HG03108 (cell line): Measurements from ENCODE around the gene PLCG1.
"Not testable (repeated sequence)": the region's sequence is repeated elsewhere in the genome, so short reads cannot be mapped to it uniquely, and the experiment has no call there.

Experiments
- ATAC-seq: cut with Tn5 transposase; IDR thresholded peaks from one replicate; pipeline ENCODE4 v1.9.1; 2021; ENCODE audit warnings: moderate library complexity; ENCODE audit not compliant: unreplicated experiment

Gene PLCG1

GRCh38 chr20:41136680-41137613, at the start of gene PLCG1:
Gene PLCG1, plus strand, starts transcription at chr20:41137543. Its CDS starts 99 bp downstream, at chr20:41137642.
- peak; percentile 43 for ATAC-seq

GRCh38 chr20:41087777-41088176, 49.6 kb upstream of the PLCG1 start:
- ATAC-seq, result no peak

GRCh38 chr20:41089555-41089954, 47.8 kb upstream of the PLCG1 start:
- ATAC-seq, result no peak

- ATAC-seq, result no peak
Observed at GRCh38 chr20:41091927-41092326, 45.4 kb upstream of the PLCG1 start.

DNA sequence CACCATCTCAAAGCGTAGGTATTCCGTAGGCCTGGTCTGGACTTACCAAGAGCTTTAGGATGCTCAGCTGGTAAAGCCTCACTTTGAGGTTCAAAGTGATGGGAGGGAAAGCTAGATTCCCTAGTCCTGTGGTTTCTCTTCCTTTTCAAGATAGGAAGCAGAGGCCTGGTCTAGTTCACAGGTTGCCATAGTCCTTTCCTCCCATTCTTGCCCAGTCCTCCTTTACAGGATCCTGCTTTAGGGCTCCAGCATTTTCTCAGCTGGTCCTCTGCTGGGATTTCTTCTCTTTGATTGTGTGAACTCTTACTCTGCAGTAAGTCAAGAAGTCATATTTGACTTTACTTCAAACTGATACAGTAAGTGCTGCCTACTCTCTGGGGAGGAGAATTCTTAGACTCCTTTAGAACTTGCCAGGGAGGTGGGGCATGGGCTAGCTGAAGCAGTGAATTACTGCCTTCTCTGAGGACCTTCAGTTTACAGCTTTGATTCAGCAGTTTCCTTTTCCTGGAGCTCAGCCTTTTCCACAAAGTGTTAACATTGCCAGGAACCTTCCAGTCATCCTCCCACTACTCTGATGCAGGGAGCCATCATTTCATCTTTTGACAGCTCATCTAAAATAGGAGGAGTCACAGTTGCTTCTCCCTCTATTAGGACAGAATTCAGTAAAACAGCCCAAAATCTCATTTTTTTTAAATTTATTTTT, 42.8 kb upstream of the PLCG1 start:
- no peak for ATAC-seq

DNA sequence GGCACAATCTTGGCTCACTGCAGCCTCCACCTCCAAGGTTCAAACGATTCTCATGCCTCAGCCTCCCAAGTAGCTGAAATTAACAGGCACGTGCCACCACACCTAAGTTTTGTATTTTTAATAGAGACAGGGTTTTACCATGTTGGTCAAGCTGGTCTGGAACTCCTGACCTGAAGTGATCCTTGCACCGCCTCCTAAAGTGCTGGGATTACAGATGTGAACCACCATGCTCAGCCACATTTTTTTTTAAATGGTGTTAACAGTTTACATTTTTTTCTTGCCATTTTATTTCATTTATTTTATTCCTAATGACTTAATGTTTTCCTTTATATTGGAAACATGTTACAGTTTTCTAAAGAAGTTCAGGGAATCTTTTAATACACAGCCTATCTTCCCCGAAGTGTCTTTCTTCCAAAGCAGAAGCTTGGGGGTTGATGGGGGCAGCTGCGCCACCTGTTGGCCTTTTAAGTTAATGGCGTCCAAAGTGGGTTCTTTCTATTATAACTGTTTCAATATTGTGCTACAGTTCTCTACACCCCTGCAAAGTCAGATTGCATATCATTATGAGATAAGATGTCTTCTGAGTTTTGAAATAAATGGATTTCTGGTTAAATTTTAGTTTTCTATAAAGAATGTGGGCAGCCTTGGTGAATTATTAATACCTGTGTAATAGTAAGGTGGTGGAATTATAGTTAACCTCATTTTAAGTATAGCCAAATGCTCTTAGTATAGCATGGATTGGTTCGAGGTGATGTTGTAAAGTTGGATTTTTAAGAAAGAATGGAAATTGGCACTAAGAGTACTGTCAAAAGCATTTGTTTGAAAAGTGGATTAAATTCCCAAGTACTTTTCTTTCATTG, 42.0 kb upstream of the PLCG1 start:
- ATAC-seq, result no peak

DNA sequence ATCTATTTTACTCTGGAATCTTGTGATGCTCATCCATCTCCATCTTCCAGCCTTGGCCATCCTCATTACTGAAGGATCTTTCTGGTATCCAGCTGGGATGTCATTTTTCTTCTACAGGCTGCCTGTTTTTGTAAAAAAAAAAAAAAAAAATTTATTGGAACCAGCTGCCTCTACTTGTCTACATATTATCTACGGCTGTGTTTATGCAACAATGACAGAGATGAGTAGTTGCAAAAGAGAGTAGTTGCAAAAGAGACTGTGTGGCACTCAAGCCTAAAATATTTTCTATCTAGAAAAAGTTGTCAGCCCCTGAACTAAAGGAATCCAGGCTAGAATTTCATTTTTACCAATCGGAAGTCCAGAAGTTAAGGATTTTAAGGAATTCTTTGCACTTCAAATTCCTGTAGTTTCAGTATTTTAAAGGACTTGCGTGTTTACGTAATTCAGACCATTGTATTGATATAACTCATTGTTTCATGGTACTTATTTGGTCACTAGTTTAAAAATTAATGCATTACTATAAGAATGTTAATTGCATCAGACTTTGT, 38.6 kb upstream of the PLCG1 start:
- no peak for ATAC-seq

GRCh38 chr20:41100001-41100480, 37.3 kb upstream of the PLCG1 start:
- ATAC-seq, result no peak

GRCh38 chr20:41101660-41102059, 35.7 kb upstream of the PLCG1 start:
- no peak for ATAC-seq

DNA sequence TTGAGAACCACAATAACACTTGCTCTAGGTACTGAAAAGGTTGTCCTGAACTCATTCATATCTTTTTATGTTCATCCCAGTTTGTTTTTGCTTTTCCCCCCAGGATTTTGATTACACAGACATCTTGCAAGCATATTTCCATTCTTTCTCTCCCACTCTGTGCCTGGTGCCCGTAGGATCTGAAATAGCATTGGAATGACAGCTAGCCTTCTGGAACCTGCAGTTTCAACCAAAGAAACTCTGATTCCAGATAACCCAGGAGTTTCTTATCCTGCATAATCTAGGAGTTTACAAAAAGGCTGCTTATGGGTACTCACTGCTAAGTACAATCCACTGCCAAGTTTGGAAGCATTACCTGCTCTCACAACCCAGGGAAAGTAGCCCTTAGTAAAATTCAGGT, 28.8 kb upstream of the PLCG1 start:
- ATAC-seq, result no peak

DNA sequence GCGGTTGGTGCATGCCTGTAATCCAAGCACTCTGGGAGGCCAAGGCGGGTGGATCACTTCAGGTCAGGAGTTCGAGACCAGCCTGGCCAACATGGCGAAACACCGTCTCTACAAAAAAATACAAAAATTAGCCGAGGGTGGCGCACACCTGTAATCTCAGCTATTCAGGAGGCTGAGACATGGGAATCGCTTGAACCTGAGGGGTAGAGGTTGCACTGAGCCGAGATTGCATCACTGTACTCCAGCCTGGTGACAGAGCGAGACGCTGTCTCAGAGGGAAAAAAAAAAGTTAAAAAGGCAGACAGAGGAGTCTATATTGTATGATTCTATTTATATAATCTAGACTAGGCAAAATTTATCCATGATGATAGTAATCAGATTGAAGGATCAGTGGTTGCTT, 27.3 kb upstream of the PLCG1 start:
- no peak for ATAC-seq

DNA sequence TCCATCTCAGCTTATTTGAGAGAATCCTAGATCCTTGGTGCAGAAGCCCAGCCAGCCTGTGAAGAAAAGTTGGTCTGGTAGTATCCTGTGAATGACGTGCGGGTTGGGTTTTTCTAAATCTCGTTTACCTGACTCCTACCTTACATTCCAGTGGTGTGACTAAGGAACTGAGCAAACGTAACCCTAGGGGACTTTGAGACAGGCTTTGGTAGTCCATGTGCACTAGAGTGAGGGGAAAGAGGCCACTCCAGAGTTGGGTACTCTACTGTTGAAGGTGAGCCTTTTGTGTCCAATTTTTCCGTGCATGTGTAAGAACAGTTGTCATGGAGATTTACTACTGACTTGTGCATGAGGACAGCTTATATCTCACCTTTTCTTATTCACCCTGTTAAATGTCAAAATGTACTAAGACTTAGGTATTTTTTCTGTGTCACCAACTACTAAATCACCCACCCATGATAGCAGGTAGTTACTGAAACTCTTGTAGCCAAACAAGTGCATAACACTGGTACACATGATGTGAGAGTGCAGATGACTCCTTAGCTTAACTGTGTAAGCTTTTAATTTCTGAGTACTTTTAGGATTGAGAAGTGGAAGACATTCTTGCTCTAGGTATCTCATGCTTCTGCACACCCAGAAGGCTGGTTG, 26.3 kb upstream of the PLCG1 start:
- no peak for ATAC-seq

- ATAC-seq, result no peak
Observed at GRCh38 chr20:41111578-41111951, 25.8 kb upstream of the PLCG1 start.

GRCh38 chr20:41116282-41116956, 20.9 kb upstream of the PLCG1 start:
- ATAC-seq, result no peak

DNA sequence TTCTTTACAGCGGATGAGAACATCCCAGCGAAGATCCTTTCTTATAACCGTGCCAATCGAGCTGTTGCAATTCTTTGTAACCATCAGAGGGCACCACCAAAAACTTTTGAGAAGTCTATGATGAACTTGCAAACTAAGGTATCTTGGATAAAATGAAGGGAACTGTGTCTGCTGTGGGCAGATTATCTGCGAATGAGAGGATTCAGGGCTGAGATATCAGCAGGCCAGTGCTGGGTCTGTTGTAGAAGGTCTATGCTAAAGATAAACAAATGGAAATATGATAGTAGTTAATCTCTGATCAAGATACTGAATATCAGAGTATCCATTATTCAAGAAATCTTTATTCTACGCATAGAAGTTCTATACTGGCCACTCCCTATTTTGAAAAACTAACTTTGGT, 19.2 kb upstream of the PLCG1 start:
- not testable (repeated sequence) for ATAC-seq

- ATAC-seq, result no peak
Observed at GRCh38 chr20:41118632-41119031, 18.7 kb upstream of the PLCG1 start.

GRCh38 chr20:41119614-41120561, 17.5 kb upstream of the PLCG1 start:
- ATAC-seq, result no peak

DNA sequence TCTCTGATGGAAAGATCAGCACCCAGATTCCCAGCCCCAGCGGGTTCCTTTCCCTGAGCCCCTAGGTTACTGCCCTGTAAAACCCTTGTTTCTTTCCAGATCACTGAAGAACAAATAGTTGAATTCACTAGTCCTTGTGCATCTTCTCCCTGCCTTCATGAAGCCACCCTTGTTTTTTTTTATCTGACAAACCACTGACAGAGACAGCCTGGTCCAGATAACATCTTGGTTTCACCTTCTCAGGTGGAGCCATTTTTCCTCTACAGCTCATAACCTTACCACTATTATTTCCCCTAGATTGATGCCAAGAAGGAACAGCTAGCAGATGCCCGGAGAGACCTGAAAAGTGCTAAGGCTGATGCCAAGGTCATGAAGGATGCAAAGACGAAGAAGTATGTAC, 15.9 kb upstream of the PLCG1 start:
- no peak for ATAC-seq

DNA sequence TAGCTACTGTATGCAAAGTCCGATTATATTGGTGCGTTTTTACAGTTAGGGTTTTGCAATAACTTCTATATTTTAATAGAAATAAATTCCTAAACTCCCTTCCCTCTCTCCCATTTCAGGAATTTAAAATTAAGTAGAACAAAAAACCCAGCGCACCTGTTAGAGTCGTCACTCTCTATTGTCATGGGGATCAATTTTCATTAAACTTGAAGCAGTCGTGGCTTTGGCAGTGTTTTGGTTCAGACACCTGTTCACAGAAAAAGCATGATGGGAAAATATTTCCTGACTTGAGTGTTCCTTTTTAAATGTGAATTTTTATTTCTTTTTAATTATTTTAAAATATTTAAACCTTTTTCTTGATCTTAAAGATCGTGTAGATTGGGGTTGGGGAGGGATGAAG, 13.7 kb upstream of the PLCG1 start:
- no peak for ATAC-seq
